Measurements from ENCODE around the gene NACA2. TPM values are rescaled to one million over a fixed set of nuclear protein-coding genes. Genes with fewer than 3 reads are reported as not detected.
A peak's percentile ranks its signal among the peaks of the same experiment; 100 is the strongest.
"Not testable (repeated sequence)": the region's sequence is repeated elsewhere in the genome, so short reads cannot be mapped to it uniquely, and the experiment has no call there.

Gene NACA2
- total and polyA plus RNA-seq, 2 of the 4 experiments (the other 2 are of a cell fraction), result not detected

DNA sequence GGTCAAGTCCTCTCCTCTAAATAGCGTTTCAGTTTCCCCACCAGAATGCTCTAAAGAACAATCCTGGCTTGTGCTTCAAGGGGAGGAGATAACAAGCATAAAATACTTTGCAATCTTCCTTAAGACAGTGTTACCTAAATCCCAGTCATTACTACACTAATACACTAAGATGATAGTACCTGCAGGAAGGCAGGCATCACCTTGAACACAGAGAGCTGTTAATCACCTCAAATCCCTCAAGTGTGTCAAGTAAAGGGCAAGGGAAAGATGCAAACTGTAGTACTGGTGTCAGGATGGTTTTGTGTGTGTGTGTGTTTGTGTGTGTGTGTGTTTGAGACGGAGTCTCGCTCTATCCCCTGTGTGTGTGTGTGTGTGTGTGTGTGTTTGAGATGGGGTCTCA, 36.8 kb downstream of the NACA2 start:
- Histone ChIP-seq H3K9me1 (ENCODE audit: insufficient read depth, low read length) (no peaks in the 10 kb centered on the region), H2AFZ (replicated peaks; ENCODE audit: low read length, poor library complexity) (no peak overlapping the region), H2BK20ac (ENCODE audit: low read depth, low read length) (no peak overlapping the region), H3K14ac (replicated peaks; ENCODE audit: low read depth, low read length) (no peak overlapping the region), H2AK9ac (replicated peaks; ENCODE audit: low read depth, low read length, poor library complexity) (no peak overlapping the region), H3K27ac (ENCODE audit: insufficient read depth, low read length) (no peak overlapping the region), H3K9ac (ENCODE audit: low read depth, low read length) (no peak overlapping the region), H3K79me1 (ENCODE audit: low read depth in 1 of 2, low read length in 2 of 2) (no peaks in the 10 kb centered on the region), H3K18ac (ENCODE audit: low read depth, low read length) (no peak overlapping the region), H3K27me3 (ENCODE audit: control insufficient read depth, insufficient read depth, low read length) (peaks cover 5% of the 10 kb centered on the region), H4K8ac (ENCODE audit: low read depth in 2 of 2, low read length in 2 of 2) (no peak overlapping the region), H4K91ac (ENCODE audit: insufficient read depth, low read depth, low read length) (no peak overlapping the region), H3K4me3 (ENCODE audit: insufficient read depth, low read depth, low read length) (no peak overlapping the region), H2AK5ac (ENCODE audit: low read depth, low read length) (no peak overlapping the region), H3K36me3 (ENCODE audit: control insufficient read depth, insufficient read depth, low read length) (no peaks in the 10 kb centered on the region), H2BK5ac (ENCODE audit: low read depth, low read length, poor library complexity, severe bottlenecking) (no peak overlapping the region), H3K23ac (ENCODE audit: low read depth, low read length) (peak overlapping the region; percentile 72), H3K4me2 (ENCODE audit: low read depth, low read length) (no peak overlapping the region), H4K5ac (ENCODE audit: low read depth, low read length) (no peak overlapping the region), H3K9me3 (ENCODE audit: control insufficient read depth, insufficient read depth, low read length) (no peaks in the 10 kb centered on the region), H4K20me1 (ENCODE audit: insufficient read depth, low read length) (no peaks in the 10 kb centered on the region), H3K56ac (ENCODE audit: extremely low read depth, insufficient read depth, low read length) (no peak overlapping the region), H2BK15ac (ENCODE audit: low read depth, low read length) (no peak overlapping the region), H3K4me1 (ENCODE audit: control insufficient read depth, insufficient read depth, low read length) (no peaks in the 10 kb centered on the region; the same call in 1 of the 2 replicates), H2BK120ac (ENCODE audit: low read depth, low read length) (no peak overlapping the region), H3K4ac (ENCODE audit: low read depth, low read length) (no peak overlapping the region)
- ATAC-seq (ENCODE audit: low read depth) (no peak), DNase-seq (no peak)
- no TSS peak for BruUV-seq (replicated peaks)
- ChIA-PET CTCF (interaction anchor here (1.3 kb wide), 1 partner anchor 142 kb away, joined by 4 read pairs; no protein-coding TSS in a partner anchor), POLR2A (ENCODE audit: unreplicated experiment) (no interaction called here)
- intact Hi-C loops (cut with micrococcal nuclease) (loop anchor here (5.0 to 10.0 kb wide), 2 partner anchors 582 to 829 kb away; no protein-coding TSS in a partner anchor), dilution Hi-C loops (cut with HindIII; ENCODE audit: low sequenced_read_pairs, unreplicated experiment) (no loop called here), in situ Hi-C loops (cut with MboI; ENCODE audit: low sequenced_read_pairs) (loop anchor here (5.0 to 10.0 kb wide), 2 partner anchors 132 to 589 kb away; no protein-coding TSS in a partner anchor)
- WGBS, 2 experiments (ENCODE audit: extremely low coverage in 2 of 2, insufficient read length in 1 of 2), result no CpG with 5 or more reads among the region's 3 CpGs
- no peak for TF ChIP-seq SMC3 (IDR thresholded peaks at IDR 0.05; ENCODE audit: low read depth, low read length)
- TF ChIP-seq POLR2A (IDR thresholded peaks at IDR 0.05; ENCODE audit: low read depth, low read length), result no peak
- TF ChIP-seq, protein P1, sequence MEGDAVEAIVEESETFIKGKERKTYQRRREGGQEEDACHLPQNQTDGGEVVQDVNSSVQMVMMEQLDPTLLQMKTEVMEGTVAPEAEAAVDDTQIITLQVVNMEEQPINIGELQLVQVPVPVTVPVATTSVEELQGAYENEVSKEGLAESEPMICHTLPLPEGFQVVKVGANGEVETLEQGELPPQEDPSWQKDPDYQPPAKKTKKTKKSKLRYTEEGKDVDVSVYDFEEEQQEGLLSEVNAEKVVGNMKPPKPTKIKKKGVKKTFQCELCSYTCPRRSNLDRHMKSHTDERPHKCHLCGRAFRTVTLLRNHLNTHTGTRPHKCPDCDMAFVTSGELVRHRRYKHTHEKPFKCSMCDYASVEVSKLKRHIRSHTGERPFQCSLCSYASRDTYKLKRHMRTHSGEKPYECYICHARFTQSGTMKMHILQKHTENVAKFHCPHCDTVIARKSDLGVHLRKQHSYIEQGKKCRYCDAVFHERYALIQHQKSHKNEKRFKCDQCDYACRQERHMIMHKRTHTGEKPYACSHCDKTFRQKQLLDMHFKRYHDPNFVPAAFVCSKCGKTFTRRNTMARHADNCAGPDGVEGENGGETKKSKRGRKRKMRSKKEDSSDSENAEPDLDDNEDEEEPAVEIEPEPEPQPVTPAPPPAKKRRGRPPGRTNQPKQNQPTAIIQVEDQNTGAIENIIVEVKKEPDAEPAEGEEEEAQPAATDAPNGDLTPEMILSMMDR (conservative IDR thresholded peaks at IDR 0.05; ENCODE audit: low read depth, low read length), result no peak
- TF ChIP-seq NFE2L2 (IDR thresholded peaks at IDR 0.05; ENCODE audit: low read depth, low read length), result no peak
- TF ChIP-seq MAFK (IDR thresholded peaks at IDR 0.05; ENCODE audit: low read depth, low read length), result no peak
- TF ChIP-seq BHLHE40 (IDR thresholded peaks at IDR 0.05; ENCODE audit: low read depth, low read length), result no peak

DNA sequence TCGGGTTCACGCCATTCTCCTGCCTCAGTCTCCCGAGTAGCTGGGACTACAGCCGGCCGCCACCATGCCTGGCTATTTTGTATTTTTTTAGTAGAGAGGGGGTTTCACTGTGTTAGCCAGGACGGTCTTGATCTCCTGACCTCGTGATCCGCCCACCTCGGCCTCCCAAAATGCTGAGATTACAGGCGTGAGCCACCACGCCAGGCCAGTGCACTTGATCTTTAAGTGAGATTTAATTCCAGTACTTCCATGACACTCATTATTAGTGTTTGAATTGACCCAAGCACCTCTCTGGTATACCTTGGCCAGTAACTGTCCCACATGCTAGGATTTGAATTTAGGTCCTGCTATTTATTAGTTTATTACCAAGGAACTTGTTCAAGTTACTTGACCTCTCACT, 38.5 kb downstream of the NACA2 start:
- H3K56ac ChIP-seq (ENCODE audit: extremely low read depth, insufficient read depth, low read length); H3K14ac ChIP-seq (replicated peaks; ENCODE audit: low read depth, low read length); H4K8ac ChIP-seq (ENCODE audit: low read depth in 2 of 2, low read length in 2 of 2); ATAC-seq (ENCODE audit: low read depth); H3K27me3 ChIP-seq (ENCODE audit: control insufficient read depth, insufficient read depth, low read length); H3K4me2 ChIP-seq (ENCODE audit: low read depth, low read length); CTCF ChIA-PET; H3K23ac ChIP-seq (ENCODE audit: low read depth, low read length); H2AK9ac ChIP-seq (replicated peaks; ENCODE audit: low read depth, low read length, poor library complexity); H3K9me3 ChIP-seq (ENCODE audit: control insufficient read depth, insufficient read depth, low read length); H2BK120ac ChIP-seq (ENCODE audit: low read depth, low read length); H3K4me1 ChIP-seq (ENCODE audit: control insufficient read depth, insufficient read depth, low read length); H2AFZ ChIP-seq (replicated peaks; ENCODE audit: low read length, poor library complexity); H3K4ac ChIP-seq (ENCODE audit: low read depth, low read length); DNase-seq; BruUV-seq (replicated peaks); H3K9ac ChIP-seq (ENCODE audit: low read depth, low read length); H3K27ac ChIP-seq (ENCODE audit: insufficient read depth, low read length); H4K91ac ChIP-seq (ENCODE audit: insufficient read depth, low read depth, low read length); H2BK15ac ChIP-seq (ENCODE audit: low read depth, low read length); H4K5ac ChIP-seq (ENCODE audit: low read depth, low read length); dilution Hi-C loops (cut with HindIII; ENCODE audit: low sequenced_read_pairs, unreplicated experiment); H3K79me1 ChIP-seq (ENCODE audit: low read depth in 1 of 2, low read length in 2 of 2); POLR2A ChIA-PET (ENCODE audit: unreplicated experiment); H2AK5ac ChIP-seq (ENCODE audit: low read depth, low read length); H4K20me1 ChIP-seq (ENCODE audit: insufficient read depth, low read length); H2BK5ac ChIP-seq (ENCODE audit: low read depth, low read length, poor library complexity, severe bottlenecking); H2BK20ac ChIP-seq (ENCODE audit: low read depth, low read length); H3K18ac ChIP-seq (ENCODE audit: low read depth, low read length); H3K9me1 ChIP-seq (ENCODE audit: insufficient read depth, low read length); H3K36me3 ChIP-seq (ENCODE audit: control insufficient read depth, insufficient read depth, low read length); H3K4me3 ChIP-seq (ENCODE audit: insufficient read depth, low read depth, low read length): not testable (repeated sequence)
- in situ Hi-C loops (cut with MboI; ENCODE audit: low sequenced_read_pairs) (loop anchor here (5.0 to 10.0 kb wide), 2 partner anchors 130 to 588 kb away; no protein-coding TSS in a partner anchor), intact Hi-C loops (cut with micrococcal nuclease) (loop anchor here (5.0 to 10.0 kb wide), 2 partner anchors 580 to 828 kb away; no protein-coding TSS in a partner anchor)
- no CpG with 5 or more reads among the region's 11 CpGs for WGBS, 2 experiments (ENCODE audit: extremely low coverage in 2 of 2, insufficient read length in 1 of 2)

Data from IMR-90 (cell line).